ENCODE measurements around the gene RASL10B.

- TF ChIP-seq CTCF (IDR thresholded peaks at IDR 0.05) (no peak), POLR2A (IDR thresholded peaks at IDR 0.05; ENCODE audit: low read depth) (no peak)
Measured at GRCh38 chr17:35749560-35750412, 18.3 kb downstream of the RASL10B start.
